ENCODE results near the gene SMARCD2.

Gene SMARCD2

DNA sequence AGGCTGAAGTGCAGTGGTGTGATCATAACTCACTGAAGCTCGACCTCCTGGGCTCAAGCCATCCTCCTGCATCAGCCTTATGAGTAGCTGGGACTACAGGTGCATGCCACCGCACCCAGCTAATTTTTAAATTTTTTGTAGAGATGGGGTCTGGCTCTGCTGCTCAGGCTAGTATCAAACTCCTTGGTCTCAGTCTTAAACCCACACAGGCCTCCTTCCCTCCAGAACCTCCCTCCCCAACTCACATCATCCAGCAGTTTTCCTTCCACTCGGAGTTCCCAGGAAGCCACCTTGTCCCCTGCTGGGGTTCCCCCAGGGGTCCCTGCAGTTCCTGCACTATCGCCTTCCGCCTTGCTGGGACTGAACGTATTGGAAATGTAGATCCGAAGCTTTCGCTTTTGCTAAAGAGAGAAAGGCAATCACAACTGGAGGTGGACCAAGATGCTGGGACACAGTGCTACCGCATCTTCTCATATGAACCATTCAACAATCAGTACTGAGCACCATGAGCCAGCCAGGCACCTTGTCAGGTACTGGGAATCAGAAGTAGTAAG lies 7.2 kb downstream of the SMARCD2 start:
- no peak overlapping the region for H3K4me3 Mint-ChIP-seq
- no peaks in the 10 kb centered on the region for H3K9me3 Mint-ChIP-seq
- H3K27ac Mint-ChIP-seq = no peak overlapping the region
- TF ChIP-seq, protein P1, sequence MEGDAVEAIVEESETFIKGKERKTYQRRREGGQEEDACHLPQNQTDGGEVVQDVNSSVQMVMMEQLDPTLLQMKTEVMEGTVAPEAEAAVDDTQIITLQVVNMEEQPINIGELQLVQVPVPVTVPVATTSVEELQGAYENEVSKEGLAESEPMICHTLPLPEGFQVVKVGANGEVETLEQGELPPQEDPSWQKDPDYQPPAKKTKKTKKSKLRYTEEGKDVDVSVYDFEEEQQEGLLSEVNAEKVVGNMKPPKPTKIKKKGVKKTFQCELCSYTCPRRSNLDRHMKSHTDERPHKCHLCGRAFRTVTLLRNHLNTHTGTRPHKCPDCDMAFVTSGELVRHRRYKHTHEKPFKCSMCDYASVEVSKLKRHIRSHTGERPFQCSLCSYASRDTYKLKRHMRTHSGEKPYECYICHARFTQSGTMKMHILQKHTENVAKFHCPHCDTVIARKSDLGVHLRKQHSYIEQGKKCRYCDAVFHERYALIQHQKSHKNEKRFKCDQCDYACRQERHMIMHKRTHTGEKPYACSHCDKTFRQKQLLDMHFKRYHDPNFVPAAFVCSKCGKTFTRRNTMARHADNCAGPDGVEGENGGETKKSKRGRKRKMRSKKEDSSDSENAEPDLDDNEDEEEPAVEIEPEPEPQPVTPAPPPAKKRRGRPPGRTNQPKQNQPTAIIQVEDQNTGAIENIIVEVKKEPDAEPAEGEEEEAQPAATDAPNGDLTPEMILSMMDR (IDR thresholded peaks at IDR 0.05; ENCODE audit: unreplicated experiment in 3 of 3) = peak in 1 of 3 experiments; percentile 1
- peaks cover 57% of the 10 kb centered on the region for H3K36me3 Mint-ChIP-seq (ENCODE audit: low read depth)
- H3K27me3 Mint-ChIP-seq (ENCODE audit: low read depth) = no peaks in the 10 kb centered on the region
- H3K4me1 Mint-ChIP-seq = peaks cover 12% of the 10 kb centered on the region

DNA sequence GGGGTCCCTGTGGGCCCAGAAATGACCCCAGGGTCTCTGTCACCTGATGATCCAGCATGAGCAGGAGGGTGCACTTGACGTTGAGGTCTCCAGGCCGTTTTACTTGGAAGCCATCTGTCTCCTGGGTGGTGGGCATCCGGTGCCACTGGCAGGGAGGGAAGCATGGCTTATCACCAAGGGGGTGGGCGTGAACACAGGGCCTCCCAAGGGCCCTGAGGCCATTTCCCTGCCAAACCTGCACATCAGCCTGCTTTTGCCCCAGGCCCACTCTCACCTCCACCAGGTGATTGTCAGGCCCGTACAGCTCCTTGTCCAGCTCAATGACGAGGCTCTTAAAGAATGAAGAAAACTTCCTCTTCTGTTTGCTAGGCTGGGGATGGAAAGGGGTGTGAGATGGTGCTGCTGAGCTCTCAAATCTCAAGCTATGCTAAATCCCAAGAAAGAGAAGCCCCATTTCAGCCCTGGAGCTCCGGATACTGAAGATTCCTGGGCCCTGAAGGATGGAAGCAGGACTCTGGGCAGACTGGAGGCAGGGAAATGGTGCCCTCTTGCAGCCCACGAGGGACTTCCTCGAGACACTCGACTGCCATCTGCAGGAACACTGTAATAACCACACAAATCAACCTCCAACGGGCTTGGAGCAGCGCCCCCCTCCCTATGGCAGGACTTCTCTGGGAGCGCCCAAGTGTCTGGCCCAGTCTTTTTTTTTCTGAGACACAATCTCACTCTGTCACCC lies 7.9 kb downstream of the SMARCD2 start:
- Mint-ChIP-seq H3K36me3 (ENCODE audit: low read depth) (peaks cover 63% of the 10 kb centered on the region), H3K9me3 (no peaks in the 10 kb centered on the region), H3K27ac (no peak overlapping the region), H3K27me3 (ENCODE audit: low read depth) (no peaks in the 10 kb centered on the region), H3K4me3 (no peak overlapping the region), H3K4me1 (peaks cover 15% of the 10 kb centered on the region)
- TF ChIP-seq, protein P1 (IDR thresholded peaks at IDR 0.05; ENCODE audit: unreplicated experiment in 3 of 3) = peak in 2 of 3 experiments; percentile 29 to 47

DNA sequence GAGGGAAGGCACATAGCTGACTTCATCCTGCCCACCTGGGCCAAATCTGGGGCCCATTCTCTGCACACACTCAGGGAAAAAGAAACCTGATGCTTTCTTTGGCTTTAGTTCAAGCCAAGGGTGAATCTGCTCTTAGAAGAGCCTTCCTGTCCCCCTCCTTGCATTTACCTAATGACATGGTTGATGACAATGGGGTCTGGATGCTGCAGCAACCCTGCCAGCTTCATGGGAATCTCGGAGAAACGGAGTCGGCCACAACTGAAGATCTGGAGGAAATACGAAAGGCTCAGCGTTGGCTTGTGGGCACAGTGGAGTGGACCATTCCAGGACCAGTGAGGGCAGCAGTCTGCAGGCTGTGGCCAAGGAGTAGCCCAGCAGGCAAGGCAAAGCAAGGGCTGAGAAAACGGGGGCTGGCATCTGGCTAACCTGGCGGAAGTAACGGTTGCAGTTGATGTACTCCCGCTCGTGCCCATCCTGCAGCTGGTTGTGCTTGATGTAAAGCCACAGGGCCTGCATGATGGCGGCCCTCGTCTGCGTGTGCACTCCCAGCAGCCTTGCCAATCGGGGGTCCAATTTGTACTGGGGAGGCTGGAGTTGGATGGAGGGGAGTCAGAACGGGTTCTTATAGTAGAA lies 8.6 kb downstream of the SMARCD2 start:
- peaks cover 10% of the 10 kb centered on the region for H3K4me1 Mint-ChIP-seq
- no peaks in the 10 kb centered on the region for H3K27me3 Mint-ChIP-seq (ENCODE audit: low read depth)
- H3K36me3 Mint-ChIP-seq (ENCODE audit: low read depth) = peaks cover 70% of the 10 kb centered on the region
- peak overlapping the region in 1 of 3 experiments; percentile 71 for H3K27ac Mint-ChIP-seq
- peak overlapping the region in 1 of 3 experiments; percentile 29 for H3K4me3 Mint-ChIP-seq
- no peaks in the 10 kb centered on the region for H3K9me3 Mint-ChIP-seq
- TF ChIP-seq, protein P1 (IDR thresholded peaks at IDR 0.05; ENCODE audit: unreplicated experiment in 3 of 3) = no peak

DNA sequence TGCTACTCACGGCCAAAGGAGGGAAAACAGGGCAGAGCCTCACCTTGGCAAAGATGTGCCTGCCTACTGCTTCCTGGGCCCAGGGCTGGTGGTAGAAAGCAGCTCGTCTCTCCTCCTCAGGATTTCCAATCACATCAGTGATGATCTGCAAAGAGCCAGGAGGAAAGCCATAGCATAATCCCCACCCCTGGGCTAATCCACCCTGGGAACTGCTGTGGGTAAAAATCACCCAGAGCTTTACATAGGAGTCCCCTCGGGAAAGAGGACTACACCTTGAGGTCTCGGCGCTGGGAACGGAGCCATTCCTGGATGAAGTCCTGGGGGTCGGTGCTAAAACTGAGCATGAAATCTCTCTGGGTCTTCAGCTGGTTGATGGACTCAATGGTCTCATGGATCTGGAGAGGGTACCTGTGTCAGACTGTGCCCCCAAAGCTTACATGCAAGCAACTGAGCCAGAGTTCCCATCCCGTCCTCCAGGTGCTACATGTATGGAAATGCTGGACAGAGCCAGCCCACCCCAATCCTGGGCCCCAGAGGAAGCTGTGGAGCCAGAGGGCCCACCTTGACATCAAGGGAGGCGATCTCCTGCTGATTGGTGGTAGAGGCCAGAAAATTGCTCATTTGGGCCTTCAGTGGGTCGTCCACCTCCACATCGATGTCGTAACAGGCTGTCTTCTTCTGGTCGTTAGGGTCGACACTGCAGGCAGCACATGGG lies 9.3 kb downstream of the SMARCD2 start:
- H3K4me1 Mint-ChIP-seq = peaks cover 9% of the 10 kb centered on the region
- TF ChIP-seq, protein P1 (IDR thresholded peaks at IDR 0.05; ENCODE audit: unreplicated experiment in 3 of 3) = no peak
- H3K27ac Mint-ChIP-seq = no peak overlapping the region
- no peak overlapping the region for H3K4me3 Mint-ChIP-seq
- H3K27me3 Mint-ChIP-seq (ENCODE audit: low read depth) = no peaks in the 10 kb centered on the region
- no peaks in the 10 kb centered on the region for H3K9me3 Mint-ChIP-seq
- peaks cover 73% of the 10 kb centered on the region for H3K36me3 Mint-ChIP-seq (ENCODE audit: low read depth)

DNA sequence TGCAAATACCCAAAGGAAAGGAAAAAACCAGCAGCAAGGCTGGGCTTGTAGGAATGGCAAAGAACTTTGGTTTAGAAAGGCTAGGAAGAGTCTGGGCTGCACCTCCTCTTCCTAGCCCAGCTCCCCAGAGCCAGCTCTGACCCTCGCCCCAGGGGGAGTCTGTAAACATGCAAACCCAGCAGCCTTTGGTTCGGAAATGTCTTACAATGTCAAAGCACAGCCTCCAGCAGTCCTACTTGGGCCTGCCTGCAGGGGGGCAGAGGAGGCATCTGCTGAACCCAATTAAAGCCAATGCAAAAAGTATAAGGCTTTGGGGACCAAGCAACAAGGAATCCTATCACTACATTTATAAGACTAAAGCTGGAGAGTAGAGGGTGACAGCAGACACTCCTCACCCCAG lies 10.0 kb downstream of the SMARCD2 start:
- H3K4me3 Mint-ChIP-seq = no peak overlapping the region

More for the DNA sequence above, 10.0 kb downstream of the SMARCD2 start:
- TF ChIP-seq, protein P1 (IDR thresholded peaks at IDR 0.05; ENCODE audit: unreplicated experiment in 3 of 3) = no peak
- Mint-ChIP-seq H3K27ac (no peak overlapping the region), H3K36me3 (ENCODE audit: low read depth) (peaks cover 76% of the 10 kb centered on the region), H3K27me3 (ENCODE audit: low read depth) (no peaks in the 10 kb centered on the region), H3K9me3 (no peaks in the 10 kb centered on the region), H3K4me1 (peaks cover 15% of the 10 kb centered on the region)

Measured in nephron (organoid).